GM19438 (cell line): ENCODE data around the gene C19orf67.

Experiments used
- ATAC-seq: cut with Tn5 transposase; IDR thresholded peaks from one replicate; pipeline ENCODE4 v1.9.1; 2021; ENCODE audit warnings: low read depth; ENCODE audit not compliant: unreplicated experiment

The C19orf67 gene

GRCh38 chr19:14088634-14089411 lies 3.2 kb upstream of the C19orf67 start:
- no peak for ATAC-seq

DNA sequence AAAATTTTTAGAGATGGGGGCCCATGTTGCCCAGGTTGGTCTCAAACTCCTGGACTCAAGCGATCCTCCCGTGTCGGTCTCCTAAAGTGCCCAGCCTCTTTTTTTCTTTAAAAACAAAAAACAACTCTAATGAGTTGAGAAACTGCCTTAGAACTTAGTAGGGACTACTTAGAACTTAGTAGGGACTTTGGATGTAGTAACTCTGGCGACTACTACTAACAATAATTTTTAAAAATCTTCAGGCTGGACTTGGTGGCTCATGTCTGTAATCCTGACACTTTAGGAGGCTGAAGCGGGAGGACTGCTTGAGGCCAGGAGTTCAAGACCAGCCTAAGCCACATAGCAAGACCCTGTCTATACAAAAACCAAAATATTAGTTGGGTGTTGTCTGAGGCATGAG lies 515 bp upstream of the C19orf67 start:
- no peak for ATAC-seq

DNA sequence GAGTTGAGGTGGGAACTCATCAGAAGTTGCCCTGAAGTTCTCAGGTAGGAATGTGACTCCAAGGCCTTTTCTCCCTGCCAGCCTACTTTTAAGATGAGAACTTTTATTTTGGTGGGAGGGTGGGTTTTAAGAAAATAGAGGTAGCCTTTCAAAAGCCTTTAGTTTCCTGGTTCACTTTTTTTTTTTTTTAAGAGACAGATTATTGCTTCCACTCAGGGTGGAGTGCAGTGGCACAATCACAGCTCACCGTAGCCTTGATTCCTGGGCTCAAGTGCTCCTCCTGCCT lies 3.0 kb downstream of the C19orf67 start:
- no peak for ATAC-seq

DNA sequence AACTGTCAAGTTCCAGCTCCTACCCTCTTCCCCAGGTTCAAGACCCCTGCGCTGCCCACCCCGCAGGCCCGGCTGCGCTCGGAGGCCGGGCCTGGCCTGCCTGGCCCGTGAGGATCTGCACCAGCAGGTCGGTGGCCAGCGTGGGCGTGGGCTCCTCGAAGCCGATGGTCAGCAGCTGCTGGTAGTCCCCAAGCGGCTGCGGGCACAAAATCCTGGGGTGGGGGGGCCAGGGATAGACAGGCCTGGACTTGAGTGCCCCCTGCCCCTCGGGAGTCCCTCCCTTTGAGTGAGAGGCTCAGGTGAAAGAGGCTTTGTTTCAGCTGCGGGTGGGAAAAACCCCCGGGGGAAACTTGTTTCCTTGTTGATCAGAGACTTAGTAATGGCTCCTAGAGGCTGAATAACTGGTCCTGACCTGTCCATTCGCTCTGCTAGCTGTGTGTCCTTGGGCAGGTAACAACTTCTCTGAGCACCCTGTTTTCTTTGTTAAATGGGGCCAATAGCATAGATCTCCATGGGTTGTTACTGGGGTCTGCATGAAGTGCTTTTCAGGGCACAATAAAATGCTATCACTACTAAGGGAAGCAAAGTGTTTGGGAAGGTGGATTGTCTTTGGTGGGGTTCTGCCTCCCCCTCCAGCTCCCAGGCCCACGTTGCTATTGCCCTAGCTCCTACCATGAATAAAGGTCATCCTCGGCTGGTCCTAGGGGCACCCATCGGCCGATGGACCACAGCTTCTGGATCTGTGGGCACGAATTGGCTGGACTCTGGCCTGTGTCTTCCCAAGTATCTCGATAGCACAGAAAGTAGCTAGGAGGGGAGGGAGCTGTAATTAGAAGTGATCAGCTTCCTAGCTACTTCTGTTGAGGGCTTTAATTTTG lies 3.5 kb downstream of the C19orf67 start:
- ATAC-seq: peak; percentile 14

- peak; percentile 65 for ATAC-seq
These were observed 4.4 kb downstream of the C19orf67 start for GRCh38 chr19:14080887-14081796.

- ATAC-seq: no peak
These were observed 7.2 kb downstream of the C19orf67 start for GRCh38 chr19:14078411-14078810.

- no peak for ATAC-seq
These were observed 11.4 kb downstream of the C19orf67 start for GRCh38 chr19:14073925-14074838.

GRCh38 chr19:14073261-14073924 lies 12.2 kb downstream of the C19orf67 start:
- ATAC-seq: no peak

- ATAC-seq: no peak
These were observed 12.9 kb downstream of the C19orf67 start, which contains the start of gene MISP3 for GRCh38 chr19:14072535-14073260. Gene MISP3 (plus strand): TSS chr19:14072786. CDS start chr19:14073310, 524 bp downstream.

DNA sequence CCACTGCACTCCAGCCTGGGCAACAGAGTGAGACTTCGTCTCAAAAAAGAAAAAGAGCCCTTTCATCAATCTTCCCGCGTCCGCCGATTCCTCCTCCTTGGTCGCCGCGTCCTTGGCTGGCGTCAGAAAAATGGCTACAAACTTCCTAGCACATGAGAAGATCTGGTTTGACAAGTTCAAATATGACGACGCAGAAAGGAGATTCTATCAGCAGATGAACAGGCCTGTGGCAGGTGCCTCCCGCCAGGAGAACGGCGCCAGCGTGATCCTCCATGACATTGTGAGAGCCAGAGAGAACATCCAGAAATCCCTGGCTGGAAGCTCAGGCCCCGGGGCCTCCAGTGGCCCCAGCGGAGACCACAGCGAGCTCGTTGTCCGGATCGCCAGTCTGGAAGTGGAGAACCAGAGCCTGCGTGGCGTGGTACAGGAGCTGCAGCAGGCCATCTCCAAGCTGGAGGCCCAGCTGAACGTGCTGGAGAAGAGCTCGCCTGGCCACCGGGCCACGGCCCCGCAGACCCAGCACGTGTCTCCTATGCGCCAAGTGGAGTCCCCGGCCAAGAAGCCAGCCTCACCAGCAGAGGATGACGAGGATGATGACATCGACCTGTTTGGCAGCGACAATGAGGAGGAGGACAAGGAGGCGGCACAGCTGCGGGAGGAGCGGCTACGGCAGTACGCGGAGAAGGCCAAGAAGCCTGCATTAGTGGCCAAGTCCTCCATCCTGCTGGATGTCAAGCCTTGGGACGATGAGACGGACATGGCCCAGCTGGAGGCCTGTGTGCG lies 15.1 kb downstream of the C19orf67 start:
- no peak for ATAC-seq

DNA sequence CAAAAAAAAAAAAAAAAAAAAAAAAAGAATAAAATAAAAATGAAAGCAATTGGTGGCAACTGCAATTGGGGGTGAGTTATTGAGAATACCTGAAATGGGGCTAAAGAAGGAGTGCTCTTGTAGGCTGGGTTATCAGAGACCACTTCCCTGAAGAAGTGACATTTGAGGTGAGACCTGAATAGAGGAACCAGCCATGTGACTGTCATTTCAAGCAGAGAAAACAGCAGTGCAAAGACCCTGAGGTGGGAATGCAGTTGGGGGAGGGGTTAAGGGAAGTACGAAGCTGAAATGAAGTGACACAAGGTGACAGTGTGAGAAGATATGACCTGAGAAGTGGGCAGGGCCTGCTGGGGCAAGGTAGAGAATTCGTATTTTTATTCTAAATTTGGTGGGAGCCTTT lies 19.4 kb downstream of the C19orf67 start:
- ATAC-seq: no peak

GRCh38 chr19:14063105-14063504 lies 22.5 kb downstream of the C19orf67 start:
- no peak for ATAC-seq

GRCh38 chr19:14062558-14062855 lies 23.1 kb downstream of the C19orf67 start:
- no peak for ATAC-seq

- ATAC-seq: no peak
These were observed 23.6 kb downstream of the C19orf67 start, which contains the start of gene PALM3 for GRCh38 chr19:14061751-14062557. Gene PALM3 (minus strand): TSS chr19:14062076. CDS start chr19:14061980, 96 bp downstream.

- ATAC-seq: no peak
These were observed 24.4 kb downstream of the C19orf67 start for GRCh38 chr19:14061081-14061749.

DNA sequence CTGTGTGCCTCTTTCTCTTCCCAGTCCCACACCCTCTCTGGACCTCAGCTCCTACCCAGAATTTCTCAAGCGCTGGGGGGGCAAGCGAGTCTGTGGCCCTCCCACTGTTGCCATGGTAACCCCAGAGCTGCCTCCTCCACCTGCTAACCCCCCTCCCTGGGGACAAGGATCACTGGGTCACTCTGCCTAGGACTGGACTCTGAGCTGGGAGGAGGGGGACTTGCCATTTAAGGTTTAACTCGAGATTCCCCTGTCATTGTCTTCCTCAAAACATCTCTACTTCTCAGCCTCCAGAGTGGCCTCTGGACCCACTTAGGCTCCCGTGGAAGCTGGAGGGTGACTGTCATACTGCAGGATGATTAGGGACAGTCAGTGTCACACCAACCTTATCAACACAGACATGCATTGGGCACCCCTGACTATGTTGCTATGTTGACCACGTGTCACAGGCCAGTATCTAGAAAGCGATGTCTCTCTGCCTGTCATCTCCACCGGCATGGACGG lies 25.9 kb downstream of the C19orf67 start:
- no peak for ATAC-seq
